ENCODE data around the gene USP5. TPM values are rescaled to one million over a fixed set of nuclear protein-coding genes. Genes with fewer than 3 reads are reported as not detected.
"Not testable (repeated sequence)": the region's sequence is repeated elsewhere in the genome, so short reads cannot be mapped to it uniquely, and the experiment has no call there.

USP5 gene
- polyA plus RNA-seq, 1 donor (not counting 4 experiments of a cell fraction or from before 2014, with no cell fraction given) = 58.3 TPM

- no peaks in the 10 kb centered on the region for H3K27me3 ChIP-seq (ENCODE audit: control insufficient read depth, extremely low read depth, insufficient read depth, low read length)
- peaks cover 22% of the 10 kb centered on the region for H4K20me1 ChIP-seq (ENCODE audit: control insufficient read depth, extremely low read depth, insufficient read depth, low read length)
- peak within 1 kb of the TSS; percentile 56 for H2AFZ ChIP-seq (ENCODE audit: control insufficient read depth, low read length)
- H3K79me2 ChIP-seq (ENCODE audit: control insufficient read depth, insufficient read depth, low read length) = peaks cover 33% of the 10 kb centered on the region
- H3K4me2 ChIP-seq (ENCODE audit: control insufficient read depth, extremely low read depth, insufficient read depth, low read depth, low read length) = peak within 1 kb of the TSS; percentile 98
- H3K27ac ChIP-seq (ENCODE audit: control insufficient read depth, insufficient read depth, low read length) = peak within 1 kb of the TSS; percentile 63
- peak within 1 kb of the TSS; percentile 76 to 92 (median 80) for H3K4me3 ChIP-seq (ENCODE audit: control insufficient read depth in 2 of 3, extremely low read depth in 1 of 3, insufficient read depth in 2 of 3, low read depth in 1 of 3, low read length in 3 of 3)
- no peaks in the 10 kb centered on the region for H3K9me1 ChIP-seq (ENCODE audit: control insufficient read depth, extremely low read depth, insufficient read depth, low read length)
- FAIRE-seq = peak; percentile 76
- no peak for TF ChIP-seq CTCF (optimal IDR thresholded peaks at IDR 0.05 in 1 of 3, IDR thresholded peaks at IDR 0.05 in 1 of 3, conservative IDR thresholded peaks at IDR 0.05 in 1 of 3; ENCODE audit: extremely low read depth in 1 of 3, insufficient read depth in 2 of 3, low read length in 3 of 3)
- no peak for TF ChIP-seq EZH2 (IDR thresholded peaks at IDR 0.05; ENCODE audit: low read length)
- dilution Hi-C loops (cut with MboI; ENCODE audit: extremely low pct_ligation_motif_present, low sequenced_read_pairs) = no loop called here
- no peaks in the 10 kb centered on the region for H3K9me3 ChIP-seq (ENCODE audit: control insufficient read depth, low read depth, low read length)
- H3K4me1 ChIP-seq (ENCODE audit: control insufficient read depth, extremely low read depth, insufficient read depth, low read length) = peaks cover 35% of the 10 kb centered on the region
- H3K36me3 ChIP-seq (ENCODE audit: control insufficient read depth in 2 of 2, extremely low read depth in 1 of 2, insufficient read depth in 2 of 2, low read length in 2 of 2) = peaks cover 14 to 20% of the 10 kb centered on the region in 2 experiments
- peak within 1 kb of the TSS; percentile 90 for H3K9ac ChIP-seq (ENCODE audit: control insufficient read depth, extremely low read depth, insufficient read depth, low read length)
- DNase-seq (ENCODE audit: low read depth, low spot score) = no peak
These were observed 21.4 kb downstream of the USP5 start, which contains the start of gene SPSB2 for GRCh38 chr12:6873094-6874014. Gene SPSB2 (minus strand): TSS chr12:6873303. CDS start chr12:6872901, 402 bp downstream.

- H3K27ac ChIP-seq (ENCODE audit: control insufficient read depth, insufficient read depth, low read length); FAIRE-seq; dilution Hi-C loops (cut with MboI; ENCODE audit: extremely low pct_ligation_motif_present, low sequenced_read_pairs); H3K27me3 ChIP-seq (ENCODE audit: control insufficient read depth, extremely low read depth, insufficient read depth, low read length); H3K9me1 ChIP-seq (ENCODE audit: control insufficient read depth, extremely low read depth, insufficient read depth, low read length); H3K9me3 ChIP-seq (ENCODE audit: control insufficient read depth, low read depth, low read length); DNase-seq (ENCODE audit: low read depth, low spot score): not testable (repeated sequence)
- Histone ChIP-seq H4K20me1 (ENCODE audit: control insufficient read depth, extremely low read depth, insufficient read depth, low read length) (peaks cover 17% of the 10 kb centered on the region), H3K9ac (ENCODE audit: control insufficient read depth, extremely low read depth, insufficient read depth, low read length) (peak overlapping the region; percentile 29), H3K4me1 (ENCODE audit: control insufficient read depth, extremely low read depth, insufficient read depth, low read length) (peaks cover 29% of the 10 kb centered on the region), H2AFZ (ENCODE audit: control insufficient read depth, low read length) (peak overlapping the region; percentile 36), H3K4me3 (ENCODE audit: control insufficient read depth in 2 of 3, extremely low read depth in 1 of 3, insufficient read depth in 2 of 3, low read depth in 1 of 3, low read length in 3 of 3) (peak overlapping the region in 1 of 3 experiments; percentile 92), H3K79me2 (ENCODE audit: control insufficient read depth, insufficient read depth, low read length) (peaks cover 27% of the 10 kb centered on the region), H3K4me2 (ENCODE audit: control insufficient read depth, extremely low read depth, insufficient read depth, low read depth, low read length) (peak overlapping the region; percentile 98), H3K36me3 (ENCODE audit: control insufficient read depth in 2 of 2, extremely low read depth in 1 of 2, insufficient read depth in 2 of 2, low read length in 2 of 2) (peaks cover 14 to 18% of the 10 kb centered on the region in 2 experiments)
These were observed 22.0 kb downstream of the USP5 start for GRCh38 chr12:6874015-6874368.

- H4K20me1 ChIP-seq (ENCODE audit: control insufficient read depth, extremely low read depth, insufficient read depth, low read length); H3K27ac ChIP-seq (ENCODE audit: control insufficient read depth, insufficient read depth, low read length); H3K9ac ChIP-seq (ENCODE audit: control insufficient read depth, extremely low read depth, insufficient read depth, low read length); H3K79me2 ChIP-seq (ENCODE audit: control insufficient read depth, insufficient read depth, low read length); H3K9me3 ChIP-seq (ENCODE audit: control insufficient read depth, low read depth, low read length); H2AFZ ChIP-seq (ENCODE audit: control insufficient read depth, low read length); H3K36me3 ChIP-seq (ENCODE audit: control insufficient read depth in 2 of 2, extremely low read depth in 1 of 2, insufficient read depth in 2 of 2, low read length in 2 of 2); DNase-seq (ENCODE audit: low read depth, low spot score); H3K27me3 ChIP-seq (ENCODE audit: control insufficient read depth, extremely low read depth, insufficient read depth, low read length); dilution Hi-C loops (cut with MboI; ENCODE audit: extremely low pct_ligation_motif_present, low sequenced_read_pairs); H3K4me2 ChIP-seq (ENCODE audit: control insufficient read depth, extremely low read depth, insufficient read depth, low read depth, low read length); H3K4me3 ChIP-seq (ENCODE audit: control insufficient read depth in 2 of 3, extremely low read depth in 1 of 3, insufficient read depth in 2 of 3, low read depth in 1 of 3, low read length in 3 of 3); H3K9me1 ChIP-seq (ENCODE audit: control insufficient read depth, extremely low read depth, insufficient read depth, low read length); FAIRE-seq; H3K4me1 ChIP-seq (ENCODE audit: control insufficient read depth, extremely low read depth, insufficient read depth, low read length): not testable (repeated sequence)
These were observed 27.9 kb downstream of the USP5 start for GRCh38 chr12:6879824-6880223.
